Bronchial epithelial cell (primary cell): ENCODE measurements around the gene DMRT1. TPM values are rescaled to one million over a fixed set of nuclear protein-coding genes. Genes with fewer than 3 reads are reported as not detected.
A peak's percentile ranks its signal among the peaks of the same experiment; 100 is the strongest.

Source experiments
- DNase-seq: peaks from one replicate; pipeline ENCODE4 v3.0.0-alpha.2; 2010; ENCODE audit warnings: low read depth
- FAIRE-seq: peaks from 2 replicates; lab custom pipeline; 2011; peaks lifted over from hg19 to GRCh38; lab: Jason Lieb, UNC
- H3K27me3 ChIP-seq: 2 replicates; pipeline ENCODE4 v1.5.1; 2011; ENCODE audit warnings: low read length; ENCODE audit not compliant: control insufficient read depth, insufficient read depth
- H3K36me3 ChIP-seq: 2 replicates; pipeline ENCODE4 v1.5.1; 2011; ENCODE audit warnings: low read length; ENCODE audit not compliant: control insufficient read depth, insufficient read depth
- H3K4me3 ChIP-seq: 2 replicates; pipeline ENCODE4 v1.5.1; 2011; ENCODE audit warnings: mild to moderate bottlenecking, low read depth, low read length, control low read depth
- total RNA-seq: library from RNA; depleted of rRNA; stranded (reverse); fragments of >200 nt; gene quantifications from 2 replicates; pipeline ENCODE4 v1.2.1, GENCODE V29; 2014
- TF ChIP-seq, protein P1 (sequence below): IDR thresholded peaks from 2 replicates; pipeline ENCODE4 v1.5.1; 2011; ENCODE audit warnings: mild to moderate bottlenecking, moderate library complexity, low read length, control low read depth, inconsistent platforms; ENCODE audit not compliant: insufficient read depth, severe bottlenecking

Gene DMRT1
- total RNA-seq, 1 donor from 2014 or later, result not detected

- Histone ChIP-seq H3K36me3 (no peaks in the 10 kb centered on the region), H3K27me3 (no peaks in the 10 kb centered on the region), H3K4me3 (no peak overlapping the region)
- DNase-seq, result peak; percentile 58
- no peak for FAIRE-seq
- TF ChIP-seq, protein P1, sequence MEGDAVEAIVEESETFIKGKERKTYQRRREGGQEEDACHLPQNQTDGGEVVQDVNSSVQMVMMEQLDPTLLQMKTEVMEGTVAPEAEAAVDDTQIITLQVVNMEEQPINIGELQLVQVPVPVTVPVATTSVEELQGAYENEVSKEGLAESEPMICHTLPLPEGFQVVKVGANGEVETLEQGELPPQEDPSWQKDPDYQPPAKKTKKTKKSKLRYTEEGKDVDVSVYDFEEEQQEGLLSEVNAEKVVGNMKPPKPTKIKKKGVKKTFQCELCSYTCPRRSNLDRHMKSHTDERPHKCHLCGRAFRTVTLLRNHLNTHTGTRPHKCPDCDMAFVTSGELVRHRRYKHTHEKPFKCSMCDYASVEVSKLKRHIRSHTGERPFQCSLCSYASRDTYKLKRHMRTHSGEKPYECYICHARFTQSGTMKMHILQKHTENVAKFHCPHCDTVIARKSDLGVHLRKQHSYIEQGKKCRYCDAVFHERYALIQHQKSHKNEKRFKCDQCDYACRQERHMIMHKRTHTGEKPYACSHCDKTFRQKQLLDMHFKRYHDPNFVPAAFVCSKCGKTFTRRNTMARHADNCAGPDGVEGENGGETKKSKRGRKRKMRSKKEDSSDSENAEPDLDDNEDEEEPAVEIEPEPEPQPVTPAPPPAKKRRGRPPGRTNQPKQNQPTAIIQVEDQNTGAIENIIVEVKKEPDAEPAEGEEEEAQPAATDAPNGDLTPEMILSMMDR, result no peak
Observed at GRCh38 chr9:942805-943580, 101.5 kb downstream of the DMRT1 start.

DNA sequence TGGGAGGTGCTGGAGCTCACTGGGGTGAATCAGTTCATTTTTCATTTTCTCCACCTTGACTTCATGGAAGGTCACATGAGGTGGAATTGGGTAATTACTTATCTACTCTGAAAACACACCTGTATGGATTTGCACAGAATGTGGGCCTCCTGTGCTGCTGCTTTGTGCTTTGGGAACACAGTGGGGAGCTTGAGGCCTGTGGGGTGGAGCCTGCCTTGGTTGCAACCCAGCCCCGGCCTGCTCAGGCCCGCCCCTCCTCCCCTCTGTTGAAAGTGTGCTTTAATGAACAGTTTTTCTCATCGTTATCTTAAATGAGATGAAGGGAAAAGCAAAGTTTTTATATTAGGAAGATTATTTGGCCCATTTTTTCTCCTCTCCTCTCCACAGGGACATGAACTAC lies 106.5 kb downstream of the DMRT1 start:
- TF ChIP-seq, protein P1, result no peak
- DNase-seq (no peak), FAIRE-seq (no peak)
- H3K36me3 ChIP-seq, result no peaks in the 10 kb centered on the region
- H3K4me3 ChIP-seq, result no peak overlapping the region
- H3K27me3 ChIP-seq, result peaks cover 4% of the 10 kb centered on the region

DNA sequence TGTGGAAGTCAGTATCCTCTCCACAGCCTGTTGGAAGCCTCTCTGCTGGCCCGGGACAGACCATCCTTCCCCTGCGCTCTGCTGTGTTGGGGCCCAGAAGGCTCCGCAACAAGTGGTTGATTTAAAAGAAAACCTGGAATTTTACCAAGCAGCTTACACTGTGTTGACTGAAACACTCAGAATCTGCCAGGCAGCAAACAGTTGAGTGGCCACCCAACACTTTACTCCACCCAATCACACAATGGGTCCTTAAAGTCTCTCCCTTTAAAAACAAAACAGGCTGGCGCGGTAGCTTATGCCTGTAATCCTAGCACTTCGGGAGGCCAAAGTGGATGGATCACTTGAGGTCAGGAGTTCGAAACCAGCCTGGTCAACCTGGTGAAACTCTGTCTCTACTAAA lies 107.0 kb downstream of the DMRT1 start:
- FAIRE-seq, result no peak

DNA sequence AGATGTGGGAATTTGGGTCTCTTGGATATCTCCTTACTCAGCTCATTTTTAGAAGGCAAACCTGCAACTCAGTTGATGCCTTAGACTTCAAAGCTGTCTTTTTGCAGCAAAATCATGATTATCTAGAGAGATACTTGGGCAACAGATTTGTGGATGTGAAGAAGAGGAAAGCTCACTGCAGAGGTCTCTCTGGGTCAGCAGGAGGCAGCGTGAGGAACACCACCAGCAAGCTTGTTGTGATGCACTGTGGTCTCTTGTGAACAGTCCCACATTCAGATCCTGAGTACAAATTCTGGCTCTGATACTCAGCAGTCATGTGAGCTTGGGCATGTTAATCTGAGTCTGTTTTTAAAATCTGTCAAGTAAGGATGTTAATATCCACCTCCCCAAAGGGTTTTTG lies 108.6 kb downstream of the DMRT1 start:
- FAIRE-seq, result no peak
- DNase-seq, result no peak
- H3K4me3 ChIP-seq, result no peak overlapping the region
- H3K27me3 ChIP-seq, result peaks cover 5% of the 10 kb centered on the region
- no peaks in the 10 kb centered on the region for H3K36me3 ChIP-seq
- TF ChIP-seq, protein P1, result no peak

More for the DNA sequence above, 107.0 kb downstream of the DMRT1 start:
- peaks cover 4% of the 10 kb centered on the region for H3K27me3 ChIP-seq
- no peaks in the 10 kb centered on the region for H3K36me3 ChIP-seq
- TF ChIP-seq, protein P1, result no peak
- H3K4me3 ChIP-seq, result no peak overlapping the region
- DNase-seq, result no peak

GRCh38 chr9:952546-952945 lies 111.0 kb downstream of the DMRT1 start:
- peaks cover 5% of the 10 kb centered on the region for H3K27me3 ChIP-seq

More at GRCh38 chr9:952546-952945, 111.0 kb downstream of the DMRT1 start:
- Histone ChIP-seq H3K36me3 (no peaks in the 10 kb centered on the region), H3K4me3 (no peak overlapping the region)
- TF ChIP-seq, protein P1, result no peak
- FAIRE-seq, result no peak
- no peak for DNase-seq
